Stimulated activated CD8-positive, alpha-beta memory T cell treated with anti-CD3 and anti-CD28 coated beads, Interleukin-7, amount 100 ng/mL, for 48 hours (primary cell): ENCODE measurements around the gene PDE7B.
"Not testable (repeated sequence)": the region's sequence is repeated elsewhere in the genome, so short reads cannot be mapped to it uniquely, and the experiment has no call there.

ENCODE experiments used
- DNase-seq, 2 donors: peaks; one replicate each; pipeline ENCODE4 v3.0.0-alpha.2; 2020; ENCODE audit warnings: low read depth in 1 of 2; ENCODE audit errors: extremely low read depth in 1 of 2

PDE7B gene

GRCh38 chr6:136092897-136093296, 241.4 kb downstream of the PDE7B start:
- DNase-seq = no peak

- no peak for DNase-seq
Observed at GRCh38 chr6:136093835-136094234, 242.3 kb downstream of the PDE7B start.

DNA sequence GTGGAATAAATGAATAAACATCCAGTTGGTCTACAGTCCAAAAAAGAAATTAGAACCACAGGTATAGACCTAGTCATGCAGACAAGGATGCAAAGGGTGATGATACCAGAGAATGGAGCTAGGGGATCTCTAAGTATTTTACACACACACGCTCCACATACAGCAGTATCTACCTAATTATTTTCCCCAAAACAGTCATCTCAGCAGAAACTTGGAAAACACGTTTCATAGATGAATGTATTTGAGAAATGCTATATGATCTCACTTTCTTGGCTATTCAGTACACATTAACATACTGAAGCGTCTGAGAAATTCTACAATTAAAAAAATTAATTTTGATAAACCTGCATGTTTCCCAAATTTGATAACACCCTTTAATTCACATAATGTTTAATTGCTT, 243.3 kb downstream of the PDE7B start:
- no peak for DNase-seq

- no peak for DNase-seq
Observed at GRCh38 chr6:136095986-136096385, 244.5 kb downstream of the PDE7B start.

DNA sequence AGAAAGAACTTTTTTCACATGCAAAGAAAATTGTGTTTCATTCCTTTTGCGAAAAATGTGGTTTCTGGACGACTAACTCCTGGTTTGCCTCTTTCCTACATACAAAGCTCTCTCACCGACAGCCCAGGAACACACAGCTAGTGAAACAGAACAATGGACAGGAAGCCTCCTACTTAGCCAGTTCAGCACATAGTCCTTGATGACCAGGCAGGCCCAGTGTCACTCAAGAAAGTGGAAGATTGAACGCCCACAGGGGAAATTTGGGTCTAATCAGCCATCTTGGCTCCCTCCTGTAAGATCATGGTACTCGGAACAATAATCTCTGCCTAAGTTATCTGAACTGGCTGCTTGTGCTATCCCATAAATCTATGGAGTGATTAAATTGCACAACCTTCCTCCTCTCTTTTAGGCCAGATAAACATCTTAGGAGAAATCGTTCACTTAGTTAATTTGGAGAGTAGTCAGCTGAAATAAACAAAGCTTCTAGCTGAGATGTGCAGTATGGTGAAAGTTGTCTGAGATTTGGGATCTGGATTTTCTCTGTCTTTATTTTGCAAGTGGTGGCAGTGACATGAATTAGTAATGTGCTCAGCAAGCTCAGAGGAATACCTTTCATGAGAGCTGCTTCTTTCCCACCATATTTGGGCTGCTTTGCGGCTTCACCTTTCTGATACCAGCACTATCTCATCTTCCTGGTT, 251.6 kb downstream of the PDE7B start:
- DNase-seq = no peak

DNA sequence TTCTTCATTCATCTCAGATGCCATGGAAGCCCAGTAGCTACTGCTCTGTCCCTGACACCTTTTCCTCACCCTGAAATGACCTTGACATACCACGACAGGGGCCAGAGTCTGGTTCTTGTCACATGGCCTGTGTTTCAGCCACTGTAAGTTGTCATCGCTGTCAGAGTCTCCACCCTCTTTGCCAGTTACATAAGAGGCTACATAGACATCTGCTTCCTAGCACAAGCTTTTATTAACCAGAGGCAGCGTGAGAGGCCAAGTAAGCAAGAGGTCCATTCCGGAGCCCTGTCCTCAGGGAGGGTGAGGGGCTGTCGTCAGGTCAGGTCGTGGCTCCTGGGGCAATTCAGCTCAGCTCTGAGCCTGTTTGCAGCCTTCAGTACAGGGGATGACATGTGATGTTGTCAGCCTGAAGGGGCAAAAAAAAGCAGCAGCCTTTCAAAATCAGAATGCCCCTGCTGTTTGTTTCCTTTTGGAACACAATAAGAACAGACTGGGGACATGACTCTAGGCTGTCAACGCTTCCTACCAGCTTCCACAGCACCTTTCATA, 252.3 kb downstream of the PDE7B start:
- no peak for DNase-seq

DNA sequence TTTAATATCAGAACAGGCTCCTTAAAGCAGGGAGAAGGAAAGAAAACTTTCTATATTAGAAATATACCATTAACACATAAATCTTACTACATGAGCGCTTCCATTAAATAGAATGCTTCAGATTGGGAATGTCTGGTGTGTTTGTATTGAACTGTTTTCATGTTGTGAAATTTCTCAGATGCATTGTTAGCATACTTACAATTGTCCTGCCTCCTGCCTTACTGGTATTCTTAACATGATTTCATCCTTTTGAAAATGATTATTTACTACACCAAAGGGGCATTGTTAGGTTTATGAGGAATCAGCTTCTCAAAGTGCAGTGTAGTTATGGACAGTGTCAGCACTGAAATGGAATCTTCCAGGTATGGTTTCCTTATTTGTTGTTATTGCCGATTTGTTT, 253.1 kb downstream of the PDE7B start:
- DNase-seq = no peak

GRCh38 chr6:136105797-136106196, 254.3 kb downstream of the PDE7B start:
- not testable (repeated sequence) for DNase-seq

GRCh38 chr6:136108361-136108945, 257.0 kb downstream of the PDE7B start:
- DNase-seq = no peak

GRCh38 chr6:136111831-136112230, 260.3 kb downstream of the PDE7B start:
- DNase-seq = no peak

DNA sequence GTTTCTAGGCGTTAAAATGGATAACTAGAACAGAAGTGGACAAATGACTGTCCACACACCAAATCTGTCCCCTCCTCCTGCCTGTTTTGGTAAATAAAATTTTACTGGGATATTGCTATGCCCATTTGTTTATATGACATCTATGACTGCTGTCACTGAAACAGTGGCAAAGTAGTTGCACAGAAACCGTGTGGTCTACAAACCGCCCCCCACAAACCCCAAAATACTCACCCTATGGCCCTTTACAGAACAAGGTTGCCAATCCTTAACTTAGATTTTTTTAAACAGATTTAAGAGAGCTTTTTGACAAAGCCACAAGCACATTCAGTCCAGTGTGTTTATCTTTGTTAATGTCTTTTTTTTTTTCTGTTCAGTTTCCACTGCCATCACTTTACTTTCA, 260.8 kb downstream of the PDE7B start:
- no peak for DNase-seq

GRCh38 chr6:136113736-136114173, 262.3 kb downstream of the PDE7B start:
- no peak for DNase-seq

DNA sequence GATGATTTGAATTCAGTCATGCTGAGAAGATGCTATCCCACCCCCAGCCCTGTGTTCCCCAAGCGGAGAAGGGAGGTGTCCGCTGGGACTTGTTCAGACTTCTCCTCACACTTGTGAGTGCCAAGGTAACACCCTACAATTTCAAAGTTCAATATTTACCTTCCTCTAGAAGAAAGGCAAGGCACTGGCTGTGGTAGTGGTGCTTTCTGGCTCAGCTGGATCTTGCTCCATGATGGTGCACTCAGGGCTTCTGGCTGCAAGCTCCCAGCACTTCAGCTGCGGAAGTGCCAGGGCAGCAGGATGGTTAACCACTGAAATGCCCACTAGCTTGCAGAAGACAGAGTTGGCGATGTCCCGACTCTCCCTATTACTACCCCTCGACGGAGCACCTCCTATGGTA, 263.2 kb downstream of the PDE7B start:
- no peak for DNase-seq

GRCh38 chr6:136115941-136116340, 264.4 kb downstream of the PDE7B start:
- no peak for DNase-seq

- no peak for DNase-seq
Observed at GRCh38 chr6:136117081-136117480, 265.6 kb downstream of the PDE7B start.

DNA sequence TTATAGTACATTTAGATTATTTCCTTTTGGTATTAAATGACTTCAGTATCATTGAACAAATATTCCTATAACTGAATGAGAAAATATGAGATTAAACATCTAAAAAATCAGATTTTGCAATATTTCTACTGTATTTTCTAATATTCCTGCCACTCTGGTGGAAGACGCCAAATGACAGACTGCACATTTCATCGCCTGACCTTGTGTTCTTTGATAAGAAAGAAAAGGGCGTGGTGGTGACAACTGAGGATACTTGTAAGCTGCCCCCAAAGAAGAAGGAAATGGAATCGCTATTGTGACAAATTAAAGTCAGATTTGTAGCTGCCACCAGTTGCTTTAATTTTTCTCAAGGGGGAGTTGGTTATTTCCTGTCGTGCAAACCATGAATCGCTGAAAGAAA, 267.3 kb downstream of the PDE7B start:
- no peak for DNase-seq

GRCh38 chr6:136123468-136123867, 272.0 kb downstream of the PDE7B start:
- DNase-seq = no peak

GRCh38 chr6:136125585-136125984, 274.1 kb downstream of the PDE7B start:
- DNase-seq = no peak

- DNase-seq = no peak
Observed at GRCh38 chr6:136127873-136128272, 276.4 kb downstream of the PDE7B start.

- DNase-seq = no peak
Observed at GRCh38 chr6:136129365-136129764, 277.9 kb downstream of the PDE7B start.

DNA sequence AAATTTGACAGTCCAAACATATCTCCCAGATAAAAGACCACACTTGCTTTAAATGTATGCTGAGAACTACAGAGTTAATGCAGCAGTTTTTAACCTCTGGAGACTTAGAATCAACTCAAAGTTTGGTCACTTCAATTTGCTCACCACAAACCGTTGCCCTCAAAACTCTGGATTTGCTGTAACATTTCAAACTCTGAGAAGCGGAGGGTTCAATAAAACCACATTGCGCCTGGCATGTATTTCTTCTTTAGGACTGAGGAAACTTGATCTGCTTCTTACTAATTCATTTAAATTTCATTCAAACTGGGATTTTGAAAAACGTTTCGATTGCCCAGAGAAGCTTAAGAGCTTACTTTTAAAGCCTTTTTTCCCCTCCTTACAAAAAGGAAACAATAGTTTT, 282.8 kb downstream of the PDE7B start:
- no peak for DNase-seq

GRCh38 chr6:136134751-136135150, 283.2 kb downstream of the PDE7B start:
- no peak for DNase-seq
